ENCODE measurements around the gene SLC23A3.

- TF ChIP-seq CTCF (IDR thresholded peaks at IDR 0.05) (no peak), CREM (CRISPR knock-in tag; IDR thresholded peaks at IDR 0.05) (no peak), FOXP1 (CRISPR knock-in tag; IDR thresholded peaks at IDR 0.05; ENCODE audit: borderline replicate concordance) (no peak), ATF1 (CRISPR knock-in tag; IDR thresholded peaks at IDR 0.05) (no peak), SMAD4 (CRISPR knock-in tag; IDR thresholded peaks at IDR 0.05) (no peak), NFE2L1 (CRISPR knock-in tag; IDR thresholded peaks at IDR 0.05) (no peak), ZNF263 (CRISPR knock-in tag; IDR thresholded peaks at IDR 0.05; ENCODE audit: low read depth) (no peak)
- TF ChIP-seq, protein P1, sequence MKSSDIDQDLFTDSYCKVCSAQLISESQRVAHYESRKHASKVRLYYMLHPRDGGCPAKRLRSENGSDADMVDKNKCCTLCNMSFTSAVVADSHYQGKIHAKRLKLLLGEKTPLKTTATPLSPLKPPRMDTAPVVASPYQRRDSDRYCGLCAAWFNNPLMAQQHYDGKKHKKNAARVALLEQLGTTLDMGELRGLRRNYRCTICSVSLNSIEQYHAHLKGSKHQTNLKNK (CRISPR knock-in tag; IDR thresholded peaks at IDR 0.05) = no peak
Measured at GRCh38 chr2:219112062-219112406, 57.8 kb downstream of the SLC23A3 start.
